ENCODE measurements around the gene COL4A6. TPM values are rescaled to one million over a fixed set of nuclear protein-coding genes. Genes with fewer than 3 reads are reported as not detected.

COL4A6 gene
- polyA plus RNA-seq, 1 donor from 2014 or later, result 1.6 TPM

GRCh38 chrX:108167211-108167872 is 270.9 kb downstream of the COL4A6 start:
- Histone ChIP-seq H3K9ac (ENCODE audit: low read length) (no peak overlapping the region), H3K27me3 (ENCODE audit: insufficient read depth, low read depth, low read length) (no peaks in the 10 kb centered on the region), H3K79me2 (replicated peaks; ENCODE audit: insufficient read depth, low read length) (no peaks in the 10 kb centered on the region), H4K20me1 (ENCODE audit: insufficient read depth) (no peaks in the 10 kb centered on the region), H3K9me3 (ENCODE audit: low read length) (no peaks in the 10 kb centered on the region), H3F3A (ENCODE audit: insufficient read depth, low read length, poor library complexity, severe bottlenecking) (no peaks in the 10 kb centered on the region), H3K4me2 (ENCODE audit: low read length) (no peak overlapping the region), H3K4me3 (ENCODE audit: low read length) (no peak overlapping the region), H3K9me2 (ENCODE audit: insufficient read depth, low read length) (no peaks in the 10 kb centered on the region), H3K36me3 (ENCODE audit: insufficient read depth, low read length) (no peaks in the 10 kb centered on the region), H3K27ac (ENCODE audit: low read length) (no peak overlapping the region), H2AFZ (ENCODE audit: low read depth, low read length) (no peak overlapping the region)
- TF ChIP-seq MXI1 (conservative IDR thresholded peaks at IDR 0.05; ENCODE audit: poor library complexity, severe bottlenecking) (no peak), TAF1 (IDR thresholded peaks at IDR 0.05; ENCODE audit: low read depth) (no peak), CTCF (IDR thresholded peaks at IDR 0.05; ENCODE audit: poor library complexity, severe bottlenecking) (no peak), RAD21 (conservative IDR thresholded peaks at IDR 0.05) (no peak), POLR2AphosphoS5 (IDR thresholded peaks at IDR 0.05) (no peak), SMC3 (conservative IDR thresholded peaks at IDR 0.05; ENCODE audit: poor library complexity) (no peak)
- TF ChIP-seq, protein P1, sequence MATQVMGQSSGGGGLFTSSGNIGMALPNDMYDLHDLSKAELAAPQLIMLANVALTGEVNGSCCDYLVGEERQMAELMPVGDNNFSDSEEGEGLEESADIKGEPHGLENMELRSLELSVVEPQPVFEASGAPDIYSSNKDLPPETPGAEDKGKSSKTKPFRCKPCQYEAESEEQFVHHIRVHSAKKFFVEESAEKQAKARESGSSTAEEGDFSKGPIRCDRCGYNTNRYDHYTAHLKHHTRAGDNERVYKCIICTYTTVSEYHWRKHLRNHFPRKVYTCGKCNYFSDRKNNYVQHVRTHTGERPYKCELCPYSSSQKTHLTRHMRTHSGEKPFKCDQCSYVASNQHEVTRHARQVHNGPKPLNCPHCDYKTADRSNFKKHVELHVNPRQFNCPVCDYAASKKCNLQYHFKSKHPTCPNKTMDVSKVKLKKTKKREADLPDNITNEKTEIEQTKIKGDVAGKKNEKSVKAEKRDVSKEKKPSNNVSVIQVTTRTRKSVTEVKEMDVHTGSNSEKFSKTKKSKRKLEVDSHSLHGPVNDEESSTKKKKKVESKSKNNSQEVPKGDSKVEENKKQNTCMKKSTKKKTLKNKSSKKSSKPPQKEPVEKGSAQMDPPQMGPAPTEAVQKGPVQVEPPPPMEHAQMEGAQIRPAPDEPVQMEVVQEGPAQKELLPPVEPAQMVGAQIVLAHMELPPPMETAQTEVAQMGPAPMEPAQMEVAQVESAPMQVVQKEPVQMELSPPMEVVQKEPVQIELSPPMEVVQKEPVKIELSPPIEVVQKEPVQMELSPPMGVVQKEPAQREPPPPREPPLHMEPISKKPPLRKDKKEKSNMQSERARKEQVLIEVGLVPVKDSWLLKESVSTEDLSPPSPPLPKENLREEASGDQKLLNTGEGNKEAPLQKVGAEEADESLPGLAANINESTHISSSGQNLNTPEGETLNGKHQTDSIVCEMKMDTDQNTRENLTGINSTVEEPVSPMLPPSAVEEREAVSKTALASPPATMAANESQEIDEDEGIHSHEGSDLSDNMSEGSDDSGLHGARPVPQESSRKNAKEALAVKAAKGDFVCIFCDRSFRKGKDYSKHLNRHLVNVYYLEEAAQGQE (IDR thresholded peaks at IDR 0.05; ENCODE audit: borderline replicate concordance), result no peak

GRCh38 chrX:108165383-108166111 is 272.7 kb downstream of the COL4A6 start:
- H3K79me2 ChIP-seq (replicated peaks; ENCODE audit: insufficient read depth, low read length), result no peaks in the 10 kb centered on the region

More at GRCh38 chrX:108165383-108166111, 272.7 kb downstream of the COL4A6 start:
- Histone ChIP-seq H3K4me3 (ENCODE audit: low read length) (no peak overlapping the region), H3K27ac (ENCODE audit: low read length) (no peak overlapping the region), H3F3A (ENCODE audit: insufficient read depth, low read length, poor library complexity, severe bottlenecking) (no peaks in the 10 kb centered on the region), H3K36me3 (ENCODE audit: insufficient read depth, low read length) (no peaks in the 10 kb centered on the region), H3K4me2 (ENCODE audit: low read length) (no peak overlapping the region), H2AFZ (ENCODE audit: low read depth, low read length) (no peak overlapping the region), H3K9me3 (ENCODE audit: low read length) (no peaks in the 10 kb centered on the region), H3K9me2 (ENCODE audit: insufficient read depth, low read length) (no peaks in the 10 kb centered on the region), H3K27me3 (ENCODE audit: insufficient read depth, low read depth, low read length) (no peaks in the 10 kb centered on the region), H3K9ac (ENCODE audit: low read length) (no peak overlapping the region), H4K20me1 (ENCODE audit: insufficient read depth) (no peaks in the 10 kb centered on the region)
- TF ChIP-seq RAD21 (conservative IDR thresholded peaks at IDR 0.05) (peak; percentile 49), CTCF (IDR thresholded peaks at IDR 0.05; ENCODE audit: poor library complexity, severe bottlenecking) (peak; percentile 53), POLR2AphosphoS5 (IDR thresholded peaks at IDR 0.05) (no peak), SMC3 (conservative IDR thresholded peaks at IDR 0.05; ENCODE audit: poor library complexity) (peak; percentile 50)

All from neural cell (in vitro differentiated cells).